Islet precursor cell (in vitro differentiated cells): ENCODE data around the gene ZRANB1.

Experiments used
- DNase-seq: peaks from one replicate; pipeline ENCODE4 v3.0.0-alpha.2; 2018

Gene ZRANB1

DNA sequence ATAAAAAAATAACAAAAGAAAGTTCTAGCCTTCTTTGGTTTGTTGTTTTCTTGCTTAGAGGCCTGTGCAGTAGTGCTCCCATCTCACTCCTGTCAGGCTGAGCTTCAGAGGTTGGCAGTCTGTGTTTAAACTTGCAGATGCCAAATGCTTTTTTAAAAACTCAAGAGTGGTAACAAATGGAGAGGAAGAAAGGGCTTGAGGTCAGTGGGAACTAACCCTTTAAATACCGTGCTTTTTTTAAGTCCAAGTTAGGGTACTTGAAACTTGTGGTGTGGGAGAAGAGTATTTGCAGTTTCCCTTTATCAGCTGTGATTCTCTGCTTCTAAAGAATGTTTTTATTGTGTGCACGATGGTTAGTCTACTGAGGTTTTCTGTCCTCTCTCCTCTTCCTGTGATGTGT, 29.4 kb downstream of the ZRANB1 start:
- no peak for DNase-seq

DNA sequence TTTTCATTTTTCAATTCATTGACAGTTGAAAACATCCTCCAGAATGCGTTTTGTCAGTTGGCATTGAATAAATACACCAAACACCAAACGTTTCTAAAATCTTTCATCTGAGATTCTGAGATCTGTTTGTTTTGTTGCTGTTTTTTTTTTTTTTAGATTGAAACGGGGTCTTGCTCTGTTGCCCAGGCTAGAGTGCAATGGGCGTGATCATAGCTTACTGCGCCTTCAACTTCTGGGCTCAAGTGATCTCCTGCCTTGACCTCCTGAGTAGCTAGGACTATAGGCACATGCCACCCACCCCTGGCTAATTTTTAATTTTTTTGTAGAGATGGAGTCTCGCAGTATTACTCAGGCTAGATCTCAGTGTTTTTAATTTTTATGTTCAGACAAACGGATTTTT, 30.7 kb downstream of the ZRANB1 start:
- no peak for DNase-seq

DNA sequence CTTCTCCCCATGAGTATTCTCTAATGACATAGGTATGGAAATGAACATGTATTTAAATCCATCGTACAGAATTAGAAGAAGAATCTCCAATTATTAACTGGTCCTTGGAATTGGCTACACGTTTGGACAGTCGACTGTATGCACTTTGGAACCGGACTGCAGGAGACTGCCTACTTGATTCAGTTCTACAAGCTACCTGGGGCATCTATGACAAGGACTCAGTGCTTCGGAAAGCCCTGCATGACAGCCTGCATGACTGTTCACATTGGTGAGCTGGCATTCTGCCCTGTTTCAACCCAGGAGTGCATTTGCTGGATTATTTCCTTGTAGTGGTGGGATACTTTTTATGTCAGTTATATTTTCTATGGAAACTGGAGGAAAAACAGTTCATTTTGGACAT, 32.2 kb downstream of the ZRANB1 start:
- DNase-seq = peak; percentile 14

DNA sequence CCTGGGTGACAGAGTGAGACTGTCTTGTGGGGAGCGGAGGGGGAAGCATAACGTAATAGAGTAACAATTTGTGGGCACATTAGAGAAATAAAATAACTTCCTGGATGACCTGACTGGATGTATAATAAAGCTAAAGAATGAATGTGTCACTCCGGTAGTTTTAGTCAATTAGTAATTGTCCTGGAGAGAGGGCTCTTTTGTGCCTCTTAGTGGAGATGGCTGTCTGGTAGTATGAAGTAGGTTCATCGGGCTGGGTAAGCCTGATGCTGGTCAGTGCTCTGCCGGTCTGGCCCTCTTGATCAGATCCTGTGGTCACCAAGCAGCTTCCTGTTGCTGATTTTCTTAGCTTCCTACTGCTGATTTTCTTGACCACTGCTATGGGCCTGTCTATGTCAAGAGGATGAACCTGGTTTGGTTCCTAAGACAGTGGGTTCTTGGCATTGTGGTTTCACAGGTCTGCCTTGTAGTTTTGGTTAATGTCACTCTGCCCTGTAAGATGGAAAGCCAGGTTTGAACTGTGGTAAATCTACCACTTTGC, 34.1 kb downstream of the ZRANB1 start:
- peak; percentile 35 for DNase-seq

DNA sequence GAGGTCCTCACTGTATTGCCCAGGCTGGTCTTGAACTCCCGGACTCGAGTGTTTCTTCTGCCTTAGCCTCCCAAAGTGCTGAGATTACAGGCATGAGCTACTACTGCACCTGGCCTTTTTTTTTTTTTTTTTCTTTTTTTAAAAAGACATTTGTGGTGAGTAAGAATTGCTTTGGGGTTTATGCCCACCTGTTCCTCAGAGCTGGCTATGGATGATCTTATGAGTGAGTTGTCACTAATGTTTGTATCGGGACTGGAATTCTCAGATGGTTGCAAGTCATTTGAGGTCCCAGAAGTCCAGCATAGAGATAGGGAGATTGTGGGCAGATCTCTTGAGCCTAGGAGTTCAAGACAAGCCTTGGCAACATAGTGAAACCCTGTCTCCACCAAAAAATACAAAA, 35.2 kb downstream of the ZRANB1 start:
- no peak for DNase-seq

DNA sequence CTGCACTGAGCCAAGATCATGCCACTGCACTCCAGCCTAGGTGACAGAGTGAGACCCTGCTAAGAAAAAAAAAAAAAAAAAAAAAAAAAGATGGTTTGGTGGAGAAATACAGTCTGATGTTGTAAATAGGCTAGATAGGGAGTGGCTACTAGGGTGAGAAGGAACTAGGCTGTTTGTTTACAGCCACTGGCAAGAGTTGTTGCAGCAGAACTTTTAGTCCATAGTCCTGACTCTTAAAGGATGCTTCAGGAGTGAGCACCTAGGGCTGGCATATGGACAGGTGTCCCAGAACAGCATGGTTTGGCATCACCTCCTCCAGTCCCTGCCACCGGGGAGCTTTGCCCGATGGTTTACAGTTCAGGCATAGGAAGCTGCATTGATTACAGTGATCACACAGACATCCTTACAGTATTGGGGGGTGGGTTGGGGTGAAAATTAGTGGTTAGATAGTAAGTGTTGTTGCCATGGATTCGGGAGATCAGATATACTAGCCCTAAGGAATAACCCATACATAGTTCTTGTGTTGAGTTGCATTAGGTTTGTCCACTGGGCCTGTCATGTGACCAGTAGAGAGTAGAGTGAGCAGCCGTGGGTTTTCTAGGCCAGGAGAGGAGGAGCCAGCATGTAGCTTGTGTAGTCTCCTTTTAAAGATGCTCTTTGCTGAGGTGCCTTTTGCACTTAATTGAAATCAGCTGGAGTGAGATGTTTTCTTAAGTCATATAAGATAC, 35.9 kb downstream of the ZRANB1 start:
- peak; percentile 41 for DNase-seq

DNA sequence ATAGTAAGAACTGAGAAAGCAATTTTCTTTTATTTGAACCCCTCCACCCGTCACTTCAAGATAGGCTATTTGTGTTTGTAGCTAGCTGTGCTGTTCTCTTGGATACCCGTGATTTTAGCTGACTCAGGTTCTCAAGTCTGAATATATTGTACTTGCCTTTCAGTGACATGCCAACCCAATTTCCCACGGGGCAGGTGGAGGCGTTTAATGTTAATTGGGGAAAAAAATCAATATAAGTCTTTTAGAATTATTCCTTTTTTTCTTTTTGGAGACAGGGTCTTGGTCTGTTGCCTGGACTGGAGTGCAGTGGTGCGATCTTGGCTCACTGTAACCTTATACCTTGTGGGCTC, 36.4 kb downstream of the ZRANB1 start:
- DNase-seq = peak; percentile 12

DNA sequence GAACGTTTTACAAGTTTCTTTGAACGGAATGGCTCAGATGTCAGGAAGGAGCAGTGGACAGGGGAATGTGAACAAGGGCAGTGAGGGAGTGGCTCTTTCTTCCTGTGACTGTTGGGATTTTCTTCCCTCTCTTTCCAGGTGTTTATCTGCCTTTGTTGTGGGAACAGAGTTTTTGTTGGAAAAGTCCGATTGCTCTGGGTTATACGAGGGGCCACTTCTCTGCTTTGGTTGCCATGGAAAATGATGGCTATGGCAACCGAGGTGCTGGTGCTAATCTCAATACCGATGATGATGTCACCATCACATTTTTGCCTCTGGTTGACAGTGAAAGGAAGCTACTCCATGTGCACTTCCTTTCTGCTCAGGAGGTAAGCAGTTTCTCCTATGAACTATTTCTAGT, 41.4 kb downstream of the ZRANB1 start:
- no peak for DNase-seq

DNA sequence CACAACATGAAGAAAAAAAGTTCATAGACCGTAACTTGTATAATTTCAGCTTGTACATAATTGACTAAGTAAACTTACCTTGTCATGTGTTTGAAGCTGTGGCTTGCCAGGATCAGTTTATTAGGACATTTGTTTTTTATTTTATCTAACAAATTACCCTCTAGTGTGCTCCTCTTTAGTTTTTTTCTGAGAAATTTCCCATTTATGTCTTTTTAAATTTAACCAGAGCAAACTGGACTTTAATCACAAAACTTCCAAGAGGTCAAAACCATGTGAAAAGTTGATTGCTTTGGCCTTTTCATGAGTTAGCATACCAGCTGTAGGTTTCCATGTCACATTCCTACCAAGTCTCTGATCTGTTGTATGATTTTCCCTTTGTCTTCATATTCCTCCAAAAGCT, 42.5 kb downstream of the ZRANB1 start:
- no peak for DNase-seq

DNA sequence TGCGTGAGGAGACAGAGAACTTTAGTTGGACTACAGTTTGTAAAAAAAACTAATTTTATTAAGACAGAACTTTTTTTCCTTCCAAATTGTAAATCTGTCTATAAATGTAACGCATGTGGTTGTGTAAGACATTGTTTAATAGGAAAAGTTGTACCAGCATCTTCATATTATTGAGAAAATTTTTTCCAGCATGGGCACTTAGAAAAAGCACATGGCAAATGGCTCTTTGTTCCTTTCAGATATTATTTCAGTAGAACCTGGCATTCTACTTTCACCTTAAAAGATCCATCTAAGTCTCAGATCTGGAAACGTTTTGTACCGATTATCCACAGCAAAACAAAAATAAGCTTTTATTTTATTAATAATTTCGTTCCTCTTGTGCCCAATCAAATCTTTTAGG, 43.2 kb downstream of the ZRANB1 start:
- no peak for DNase-seq

DNA sequence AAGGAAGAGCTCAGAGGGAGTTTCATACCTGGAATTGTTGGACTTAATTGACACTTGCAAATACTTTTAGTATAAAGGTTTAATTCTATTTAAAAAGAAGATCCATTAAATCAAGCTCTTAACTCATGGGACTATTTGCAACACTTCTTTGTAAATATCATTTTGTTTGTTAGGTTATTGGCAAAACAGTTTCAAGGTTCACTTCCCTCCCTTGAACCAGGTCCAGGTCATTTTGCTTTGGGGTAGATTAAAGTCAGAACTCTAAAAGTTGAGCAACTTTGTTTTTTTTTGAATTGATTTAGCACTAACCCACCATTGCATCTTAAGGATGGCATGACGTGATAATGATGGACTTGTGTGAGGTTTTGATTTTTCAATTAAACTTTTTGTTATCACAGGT, 45.9 kb downstream of the ZRANB1 start:
- DNase-seq = no peak

DNA sequence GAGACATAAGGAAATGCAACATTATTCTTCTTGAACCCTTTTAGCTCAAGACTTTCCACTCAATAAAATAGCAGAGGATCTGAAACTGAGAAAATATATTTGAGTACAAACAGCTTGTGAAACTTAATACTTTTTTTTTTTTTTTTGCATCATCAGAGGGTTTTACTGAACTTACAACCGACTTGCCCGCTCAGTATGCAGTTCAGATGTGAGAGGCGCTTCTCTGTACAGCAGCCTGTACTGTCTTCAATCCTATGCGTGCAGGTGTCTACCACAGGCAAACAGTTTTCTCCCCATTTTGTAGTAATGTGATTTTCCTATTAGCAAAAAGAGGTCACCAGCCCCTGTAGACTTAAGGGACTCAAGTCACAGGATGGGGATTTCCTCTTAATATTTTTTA, 46.8 kb downstream of the ZRANB1 start:
- peak; percentile 19 for DNase-seq

DNA sequence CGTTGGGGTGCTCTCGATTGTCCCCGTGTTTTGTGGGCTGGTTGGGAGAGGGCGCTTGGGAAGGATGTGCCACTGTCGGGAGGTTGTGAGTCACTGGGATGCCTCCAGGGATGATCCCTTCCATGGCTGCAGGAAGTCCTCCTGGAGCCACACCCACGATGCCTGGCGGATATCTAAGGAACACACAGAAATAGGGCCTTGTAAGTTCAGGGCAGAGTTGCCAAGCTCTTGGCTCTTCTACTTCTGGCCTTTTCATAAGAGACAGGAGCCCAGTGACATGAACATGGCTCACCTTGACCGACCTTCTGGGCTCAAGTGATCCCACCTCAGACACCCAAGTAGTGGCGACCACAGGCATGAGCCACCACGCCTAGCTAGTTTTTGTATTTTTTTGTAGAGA, 47.6 kb downstream of the ZRANB1 start:
- peak; percentile 58 for DNase-seq

DNA sequence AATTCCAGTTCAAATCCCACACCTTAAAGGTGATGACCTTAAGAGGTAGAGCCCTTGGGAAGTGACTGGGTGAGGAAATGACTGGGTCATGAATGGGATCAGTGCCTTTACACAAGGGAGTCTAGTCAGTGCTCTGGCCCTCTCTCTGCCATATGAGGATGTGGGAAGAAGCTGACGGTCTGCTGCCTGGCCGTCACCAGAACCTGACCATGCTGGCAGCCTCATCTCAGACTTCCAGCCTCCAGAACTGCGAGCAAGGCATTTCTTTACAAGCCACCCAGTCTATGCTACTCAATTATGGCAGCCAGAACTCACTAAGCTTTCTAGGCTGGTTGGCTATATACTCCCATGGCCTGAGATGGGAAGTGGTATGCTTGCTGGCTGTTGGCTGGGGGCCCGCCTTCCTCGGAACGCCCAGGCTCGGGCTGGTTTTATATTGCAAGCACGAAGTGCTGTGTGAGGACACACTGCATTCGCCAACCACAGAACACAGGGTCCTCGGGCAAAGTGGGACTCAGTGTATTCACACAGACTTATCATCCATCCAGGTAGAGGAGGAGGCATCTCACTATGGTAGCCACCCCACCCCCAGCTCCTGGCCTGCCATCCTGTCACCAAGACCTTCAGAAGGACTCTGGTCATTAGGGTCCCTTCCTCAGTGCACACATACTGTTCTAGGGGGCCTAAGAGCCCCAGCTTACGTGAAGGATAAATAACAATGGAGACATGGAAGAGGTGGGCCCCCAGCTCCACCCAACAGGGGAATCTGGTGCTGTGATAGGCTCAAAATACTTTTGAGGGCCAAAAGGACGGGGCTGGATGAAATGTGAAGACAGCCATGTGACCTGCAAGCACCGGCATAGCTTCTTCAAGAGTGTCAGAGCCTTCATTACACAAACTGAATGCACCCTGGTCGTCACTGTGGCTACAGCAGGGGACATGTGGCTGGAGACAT, 49.0 kb downstream of the ZRANB1 start:
- DNase-seq = peak; percentile 37

DNA sequence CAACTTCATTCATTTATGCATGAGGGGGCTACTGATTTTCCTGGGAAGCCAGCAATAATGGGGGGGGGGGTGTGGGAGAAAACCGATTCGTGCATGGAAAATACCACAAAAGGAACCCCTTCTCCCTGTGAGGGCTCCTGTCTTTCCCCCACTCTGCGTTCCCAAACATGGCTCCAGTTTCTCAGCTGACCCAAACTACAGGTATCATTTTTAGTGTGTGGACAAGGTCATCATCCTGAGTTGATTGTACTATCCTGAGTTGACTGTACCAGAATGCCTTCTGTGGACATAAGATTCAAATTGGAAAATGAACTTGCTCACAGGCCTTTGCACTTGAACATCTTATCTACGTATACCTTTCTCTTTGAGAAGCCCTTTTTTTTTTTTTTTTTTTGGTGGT, 49.9 kb downstream of the ZRANB1 start:
- DNase-seq = peak; percentile 12

DNA sequence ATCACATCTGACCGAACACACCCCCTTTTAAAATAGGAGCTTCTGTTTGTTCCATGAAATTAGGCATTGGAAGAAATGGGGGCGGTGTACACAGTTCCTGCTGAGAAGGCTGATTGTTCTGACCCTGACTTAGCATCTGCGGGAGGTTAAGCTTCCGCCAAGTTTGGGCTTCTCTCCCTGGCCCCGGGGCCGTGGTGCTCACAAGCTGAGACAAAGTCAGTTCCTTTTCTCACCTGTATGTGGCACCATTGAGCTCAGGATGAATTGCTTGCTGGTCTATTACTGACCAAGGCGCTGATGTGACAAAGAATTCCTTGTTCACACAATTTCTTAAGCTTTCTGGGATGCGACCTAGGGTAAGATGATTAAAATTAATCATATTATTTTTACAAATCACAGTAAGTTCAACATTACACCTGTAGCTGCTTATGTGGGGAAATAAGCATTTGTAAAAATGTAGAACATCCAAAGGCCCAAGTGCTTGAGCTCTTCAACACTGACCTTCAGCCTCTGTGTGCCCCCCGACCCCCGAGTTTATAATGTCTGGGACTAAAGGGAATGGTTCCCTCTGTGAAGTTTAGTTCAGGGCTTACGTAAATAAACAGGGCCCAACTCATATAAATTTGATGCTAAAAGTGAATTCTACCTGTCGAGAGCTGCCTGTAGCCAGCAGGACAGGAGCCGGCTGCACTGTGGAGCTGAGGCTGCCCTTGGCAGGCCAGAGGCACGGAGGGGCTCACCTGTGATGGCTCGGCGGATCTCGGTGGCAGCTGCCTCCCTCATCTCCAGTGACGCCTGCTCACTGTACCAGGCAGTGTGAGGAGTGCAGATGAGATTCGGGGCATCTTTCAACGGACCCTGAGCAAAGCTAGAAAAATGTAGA, 50.8 kb downstream of the ZRANB1 start:
- peak; percentile 68 for DNase-seq

DNA sequence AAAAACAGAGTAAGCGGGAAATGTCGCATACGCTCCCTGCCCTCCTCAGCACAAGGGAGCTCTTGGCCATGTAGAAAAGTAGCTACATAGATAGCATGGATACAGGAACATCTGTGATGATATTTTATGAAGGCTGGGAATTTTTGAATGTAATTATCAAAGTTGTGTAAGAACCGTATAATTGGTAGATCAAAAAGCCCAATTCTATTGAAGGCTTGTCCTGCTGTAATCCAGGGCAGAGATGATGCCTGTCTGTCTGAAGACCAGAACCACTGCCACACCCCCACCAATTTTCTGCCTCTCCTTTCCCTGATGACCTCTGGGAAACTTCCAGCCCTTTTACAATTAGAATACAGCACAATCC, 51.4 kb downstream of the ZRANB1 start:
- DNase-seq = no peak

DNA sequence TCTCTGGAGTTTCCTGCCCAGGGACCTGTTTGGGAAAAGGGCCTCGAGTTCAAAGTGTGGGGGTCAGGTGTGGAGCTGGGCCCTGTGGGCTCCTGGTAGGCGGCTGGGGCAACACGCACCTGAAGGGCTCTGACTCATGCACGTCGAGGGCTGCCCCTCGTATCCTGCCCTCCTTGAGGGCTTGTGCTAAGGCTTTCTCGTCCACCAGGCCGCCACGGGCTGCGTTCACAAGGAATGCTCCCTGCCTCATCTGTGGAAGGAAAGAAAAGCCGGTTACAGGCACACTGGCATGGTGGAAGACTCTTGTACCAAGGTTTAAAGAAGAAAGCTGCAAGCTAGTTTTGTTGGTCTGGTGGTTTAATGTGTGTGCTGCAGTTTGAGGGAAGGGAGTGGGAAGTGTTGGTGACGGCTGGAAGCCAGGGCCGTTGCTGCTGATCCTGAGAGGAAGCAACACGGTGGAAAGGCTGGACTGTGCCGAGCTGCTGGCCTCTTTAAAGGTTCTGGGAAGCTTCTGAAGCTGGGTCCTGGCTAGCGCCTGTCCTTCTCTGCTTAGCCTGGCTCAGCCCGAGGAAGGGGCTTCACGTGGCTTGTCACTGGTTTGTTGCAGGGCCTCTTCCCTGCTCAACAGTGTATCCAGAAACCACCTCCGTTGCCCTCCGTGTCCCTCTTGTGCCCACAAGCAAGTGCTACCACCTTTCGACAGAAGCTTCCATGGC, 52.0 kb downstream of the ZRANB1 start:
- DNase-seq = peak; percentile 54

DNA sequence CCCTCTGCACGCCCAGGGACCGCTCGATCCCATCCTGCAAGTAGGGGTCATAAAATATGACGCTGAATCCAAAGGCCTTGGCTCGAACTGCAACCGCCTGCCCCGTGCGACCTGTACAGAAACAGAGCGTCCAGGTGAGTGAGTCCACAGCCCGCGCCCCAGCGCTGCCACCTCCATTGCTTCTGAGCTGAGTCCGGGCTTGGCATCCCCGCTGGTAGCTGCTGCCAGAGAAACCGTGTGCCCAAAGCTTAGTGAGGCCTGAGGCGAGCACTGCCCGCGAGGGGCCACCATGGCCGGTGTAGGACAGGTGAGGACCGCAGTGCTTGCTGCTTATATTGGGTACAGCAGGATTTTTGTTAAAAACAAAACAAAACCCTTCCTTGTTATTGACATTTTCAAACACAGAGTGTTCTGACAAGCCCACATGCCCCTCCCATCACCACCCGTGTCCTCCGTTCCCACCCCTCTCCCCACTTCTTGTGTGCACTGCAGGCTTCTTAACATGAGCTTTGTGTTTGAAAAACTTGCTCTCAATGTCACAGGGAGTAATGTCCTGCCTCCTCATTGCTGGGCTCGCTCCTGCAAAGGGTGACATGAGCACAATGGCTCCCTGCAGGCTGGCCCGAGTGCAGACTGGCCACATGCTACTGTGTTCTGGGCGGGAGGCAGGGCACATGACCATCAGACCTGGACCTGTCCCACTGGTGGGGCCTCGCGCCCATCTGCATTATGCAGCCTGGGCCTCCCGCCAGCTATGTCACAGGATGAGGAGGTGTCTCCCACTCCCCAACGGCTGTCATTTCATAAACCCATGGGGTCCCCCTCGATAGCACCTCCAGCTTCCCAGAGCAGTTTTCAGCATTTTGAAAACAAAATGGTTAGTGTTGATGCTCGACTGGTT, 52.9 kb downstream of the ZRANB1 start:
- DNase-seq = peak; percentile 45

DNA sequence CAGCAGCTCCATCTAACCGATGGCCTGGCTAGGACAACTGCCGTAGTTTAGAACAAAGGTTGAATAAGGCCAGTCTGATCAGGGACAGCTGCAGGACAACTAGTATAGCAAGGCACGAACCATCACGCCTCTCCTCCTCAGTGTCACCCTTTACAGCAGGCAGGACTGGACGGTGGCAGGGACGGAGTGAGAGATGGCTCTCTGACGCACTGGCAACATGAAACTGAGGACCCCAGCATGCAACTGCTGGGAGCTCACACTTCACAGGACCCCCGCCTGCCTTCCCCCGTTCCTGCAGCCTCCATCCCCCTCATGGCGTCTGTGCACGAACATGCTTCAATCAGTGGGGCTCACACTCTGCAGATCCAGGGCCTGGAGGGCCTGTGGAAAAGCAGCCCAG, 53.7 kb downstream of the ZRANB1 start:
- peak; percentile 41 for DNase-seq

DNA sequence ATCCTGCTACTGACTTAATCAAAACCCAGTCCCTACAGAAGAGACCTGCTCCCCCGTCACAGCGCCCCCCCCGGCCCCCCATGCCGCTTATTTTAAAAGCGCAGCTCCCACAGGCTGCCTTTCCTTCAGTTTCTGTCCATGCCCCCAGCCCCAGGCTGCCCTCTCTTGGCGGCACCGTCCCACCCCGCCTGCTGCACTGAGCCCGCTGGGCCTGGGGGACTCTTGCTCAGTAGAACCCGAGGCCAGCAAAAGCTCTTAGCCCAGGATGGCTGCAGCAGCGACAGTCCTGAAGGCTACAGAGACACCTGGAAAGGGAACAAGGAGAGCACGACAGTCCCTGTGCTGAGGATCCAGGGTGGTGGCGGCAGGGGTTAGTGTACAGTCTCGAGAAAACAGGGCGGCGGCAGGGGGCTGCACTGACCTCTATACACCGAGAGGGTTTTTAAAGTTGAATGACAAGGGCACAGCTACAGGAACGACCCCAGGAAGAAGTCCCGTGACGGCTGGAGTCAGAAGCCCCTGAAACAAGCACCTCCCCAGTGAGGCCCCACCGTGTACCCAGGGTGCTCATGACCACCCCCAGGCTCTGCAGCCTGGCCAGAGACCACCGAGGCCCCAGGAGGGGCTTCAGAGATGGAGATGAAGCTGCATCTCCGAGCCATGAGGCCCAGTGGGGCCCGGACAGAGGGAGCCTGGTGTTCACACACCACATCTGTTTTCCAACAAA, 54.4 kb downstream of the ZRANB1 start:
- DNase-seq = peak; percentile 38
